Astrocyte of the spinal cord (primary cell): ENCODE measurements around the gene ANKRD31.

Source experiments
- DNase-seq: peaks from one replicate; pipeline ENCODE4 v3.0.0; 2011; ENCODE audit warnings: low read depth, low spot score
- H3K4me3 ChIP-seq: 2 replicates; pipeline ENCODE4 v1.5.1; 2011; ENCODE audit warnings: low read depth, mild to moderate bottlenecking, low read length, moderate library complexity
- CTCF ChIP-seq: IDR thresholded peaks from 2 replicates; pipeline ENCODE4 v1.5.1; 2012; ENCODE audit warnings: low read depth, mild to moderate bottlenecking, low read length, inconsistent platforms
- in situ Hi-C: cut with HindIII; loops from 2 replicates; pipeline ENCODE4 v1.10.0; 2017; ENCODE audit warnings: low sequenced_read_pairs

Gene ANKRD31

GRCh38 chr5:75045071-75045470 is 191.6 kb downstream of the ANKRD31 start:
- TF ChIP-seq CTCF, result no peak
- in situ Hi-C loops, result no loop called here
- no peak overlapping the region for H3K4me3 ChIP-seq
- no peak for DNase-seq

- in situ Hi-C loops, result no loop called here
- H3K4me3 ChIP-seq, result no peak overlapping the region
- TF ChIP-seq CTCF, result no peak
- no peak for DNase-seq
Observed at GRCh38 chr5:75044406-75044805, 192.3 kb downstream of the ANKRD31 start.

GRCh38 chr5:75043633-75044264 is 192.9 kb downstream of the ANKRD31 start:
- TF ChIP-seq CTCF, result no peak
- in situ Hi-C loops, result no loop called here
- H3K4me3 ChIP-seq, result no peak overlapping the region
- DNase-seq, result no peak

- peak; percentile 70 for DNase-seq
- no peak for TF ChIP-seq CTCF
- in situ Hi-C loops, result no loop called here
- no peak overlapping the region for H3K4me3 ChIP-seq
Observed at GRCh38 chr5:75042522-75042921, 194.2 kb downstream of the ANKRD31 start.

- in situ Hi-C loops, result no loop called here
- TF ChIP-seq CTCF, result no peak
Observed at GRCh38 chr5:75040973-75041372, 195.7 kb downstream of the ANKRD31 start.

GRCh38 chr5:75037106-75037505 is 199.6 kb downstream of the ANKRD31 start:
- DNase-seq, result peak; percentile 74
- in situ Hi-C loops, result no loop called here
- TF ChIP-seq CTCF, result no peak
- no peak overlapping the region for H3K4me3 ChIP-seq

More at GRCh38 chr5:75040973-75041372, 195.7 kb downstream of the ANKRD31 start:
- no peak overlapping the region for H3K4me3 ChIP-seq
- no peak for DNase-seq
